GM12891 (cell line): ENCODE data around the gene EXOSC9.

Experiments used
- DNase-seq: peaks from one replicate; pipeline ENCODE4 v3.0.0; 2011; ENCODE audit warnings: low spot score; ENCODE audit not compliant: insufficient read length
- FAIRE-seq: peaks from 2 replicates; lab custom pipeline; 2011; peaks lifted over from hg19 to GRCh38; lab: Jason Lieb, UNC
- PAX5 ChIP-seq: IDR thresholded peaks from 2 replicates; pipeline ENCODE4 v1.6.1; 2011; ENCODE audit warnings: low read length, moderate library complexity, mild to moderate bottlenecking; ENCODE audit not compliant: insufficient read depth, severe bottlenecking
- POLR2A ChIP-seq: IDR thresholded peaks from 2 replicates; pipeline ENCODE4 v1.6.1; 2011; ENCODE audit warnings: low read depth, low read length, control low read depth
- POLR2AphosphoS5 ChIP-seq: IDR thresholded peaks from 2 replicates; pipeline ENCODE4 v1.6.1; 2011; ENCODE audit warnings: low read depth, low read length, control low read depth
- POU2F2 ChIP-seq: IDR thresholded peaks from 2 replicates; pipeline ENCODE4 v1.6.1; 2011; ENCODE audit warnings: low read depth, mild to moderate bottlenecking, control low read depth, low read length, moderate library complexity
- SPI1 ChIP-seq: IDR thresholded peaks from 2 replicates; pipeline ENCODE4 v1.6.1; 2011; ENCODE audit warnings: low read depth, low read length, control low read depth
- TAF1 ChIP-seq: IDR thresholded peaks from 2 replicates; pipeline ENCODE4 v1.6.1; 2011; ENCODE audit warnings: low read depth, low read length, control low read depth

EXOSC9 gene

GRCh38 chr4:121846662-121847061 is 45.5 kb downstream of the EXOSC9 start:
- no peak for TF ChIP-seq POU2F2
- no peak for TF ChIP-seq POLR2A
- no peak for TF ChIP-seq PAX5
- TF ChIP-seq TAF1: no peak
- no peak for TF ChIP-seq POLR2AphosphoS5
- TF ChIP-seq SPI1: no peak

GRCh38 chr4:121851354-121851753 is 50.2 kb downstream of the EXOSC9 start:
- DNase-seq (no peak), FAIRE-seq (no peak)
- TF ChIP-seq PAX5: no peak
- no peak for TF ChIP-seq POU2F2
- TF ChIP-seq TAF1: no peak
- no peak for TF ChIP-seq SPI1
- TF ChIP-seq POLR2AphosphoS5: no peak
- TF ChIP-seq POLR2A: no peak

More at GRCh38 chr4:121846662-121847061, 45.5 kb downstream of the EXOSC9 start:
- peak; percentile 50 for FAIRE-seq
- no peak for DNase-seq

GRCh38 chr4:121860121-121860520 is 59.0 kb downstream of the EXOSC9 start:
- FAIRE-seq: no peak
- no peak for TF ChIP-seq POU2F2
- TF ChIP-seq TAF1: no peak
- DNase-seq: no peak

- TF ChIP-seq SPI1 (no peak), POU2F2 (no peak), PAX5 (no peak), TAF1 (no peak), POLR2A (no peak), POLR2AphosphoS5 (no peak)
- DNase-seq (no peak), FAIRE-seq (no peak)
Measured at GRCh38 chr4:121861426-121861825, 60.3 kb downstream of the EXOSC9 start.

- FAIRE-seq: no peak
- TF ChIP-seq TAF1 (no peak), POU2F2 (no peak), POLR2A (no peak), PAX5 (no peak), POLR2AphosphoS5 (no peak), SPI1 (no peak)
- DNase-seq: no peak
Measured at GRCh38 chr4:121863799-121864198, 62.7 kb downstream of the EXOSC9 start.
